K562 (cell line): Measurements from ENCODE around the gene HEATR9. TPM values are rescaled to one million over a fixed set of nuclear protein-coding genes. Genes with fewer than 3 reads are reported as not detected.

ENCODE experiments used
- ATAC-seq: fragments of 200-7000 bp; cut with Tn5 transposase; 3 replicates; pipeline ENCODE4 v1.9.1; 2020; ENCODE audit warnings: moderate library complexity
- BruUV-seq: library from RNA; stranded (reverse); fragments of 400-500 nt; replicated peaks from 2 replicates; lab custom pipeline; 2021; lab: Mats Ljungman, UMichigan
- CTCF ChIA-PET: fragments of 300-600 bp; formaldehyde crosslinking; extraction: SDS; loops from one replicate; lab custom pipeline; 2021; ENCODE audit warnings: low intra/inter-chr PET ratio; lab: Yijun Ruan, JAX
- POLR2A ChIA-PET: fragments of 300-600, 350-650 bp; sonication (Branson Sonifier 250); formaldehyde crosslinking; extraction: SDS; loops from one replicate; lab custom pipeline; 2021; ENCODE audit warnings: antibody characterized with exemption, inconsistent platforms; lab: Yijun Ruan, JAX
- DNase-seq, 4 experiments: peaks; one replicate each; pipeline versions ENCODE4 v3.0.0 to v3.0.0-alpha.2; 2011 to 2018; ENCODE audit warnings: low spot score in 3 of 4, mixed read lengths in 3 of 4; ENCODE audit errors: extremely low read depth in 1 of 4
- FAIRE-seq: peaks from 2 replicates; lab custom pipeline; 2011; peaks lifted over from hg19 to GRCh38; lab: Jason Lieb, UNC
- H2AFZ ChIP-seq: 2 replicates; pipeline ENCODE4 v1.6.0; 2011; ENCODE audit warnings: low read depth, low read length, control low read depth, inconsistent platforms
- H3K27ac ChIP-seq: fragments of 200-600 bp; 3 replicates; pipeline ENCODE4 v1.8.0; 2011; ENCODE audit warnings: low read depth, mild to moderate bottlenecking, control low read depth, inconsistent platforms, low read length, moderate library complexity, mixed read lengths; ENCODE audit errors: extremely low read depth
- H3K27me3 ChIP-seq, 2 experiments: fragments of 300-600 bp in 1 of 2; 2 replicates in 1 of 2; 3 replicates in 1 of 2; pipeline versions ENCODE4 v1.6.0 to v1.8.0; 2011; ENCODE audit warnings: inconsistent platforms in 2 of 2, low read length in 2 of 2, mild to moderate bottlenecking in 1 of 2, mixed read lengths in 1 of 2, moderate library complexity in 1 of 2; ENCODE audit not compliant: control insufficient read depth in 2 of 2, insufficient read depth in 2 of 2
- H3K36me3 ChIP-seq: fragments of 300-600 bp; 3 replicates; pipeline ENCODE4 v1.8.0; 2011; ENCODE audit warnings: mild to moderate bottlenecking, low read length, inconsistent platforms; ENCODE audit not compliant: control insufficient read depth, insufficient read depth
- H3K4me1 ChIP-seq, 2 experiments: fragments of 200-600 bp in 1 of 2; replicated peaks in 1 of 2; 2 replicates in 1 of 2; 3 replicates in 1 of 2; pipeline versions ENCODE4 v1.5.1 to v1.8.0; 2011; ENCODE audit warnings: inconsistent platforms in 2 of 2, low read length in 2 of 2, mild to moderate bottlenecking in 1 of 2, mixed read lengths in 1 of 2, moderate library complexity in 1 of 2; ENCODE audit not compliant: control insufficient read depth in 2 of 2, insufficient read depth in 2 of 2
- H3K4me2 ChIP-seq: 2 replicates; pipeline ENCODE4 v1.6.1; 2011; ENCODE audit warnings: low read length, control low read depth, inconsistent platforms, mixed read lengths; ENCODE audit not compliant: insufficient read depth
- H3K4me3 ChIP-seq: fragments of 200-600 bp; sonication (generic), shearing (Covaris generic); 2 replicates; pipeline ENCODE4 v1.5.1; 2016; ENCODE audit warnings: control low read depth, inconsistent platforms
- H3K79me2 ChIP-seq: fragments of 200-600 bp; 3 replicates; pipeline ENCODE4 v1.8.0; 2011; ENCODE audit warnings: low read length, inconsistent platforms; ENCODE audit not compliant: control insufficient read depth, insufficient read depth
- H3K9ac ChIP-seq, 2 experiments: 2 replicates each; pipeline versions ENCODE4 v1.6.0 to v1.6.1; 2011; ENCODE audit warnings: low read depth in 2 of 2, low read length in 2 of 2, control low read depth in 1 of 2, inconsistent platforms in 1 of 2, mild to moderate bottlenecking in 1 of 2, mixed read lengths in 1 of 2; ENCODE audit not compliant: insufficient read depth in 1 of 2
- H3K9me1 ChIP-seq: one replicate; pipeline ENCODE4 v1.6.0; 2011; ENCODE audit warnings: inconsistent platforms, mild to moderate bottlenecking, low read length, moderate library complexity; ENCODE audit not compliant: control insufficient read depth, insufficient read depth
- H3K9me3 ChIP-seq: replicated peaks from 2 replicates; pipeline ENCODE4 v1.5.1; 2011; ENCODE audit warnings: low read depth, low read length, inconsistent platforms; ENCODE audit not compliant: control insufficient read depth, insufficient read depth
- H4K20me1 ChIP-seq: replicated peaks from 2 replicates; pipeline ENCODE4 v1.6.1; 2011; ENCODE audit warnings: low read length, inconsistent platforms, mixed read lengths; ENCODE audit not compliant: control insufficient read depth, insufficient read depth
- C11orf30 ChIP-seq: fragments of 450-650 bp; IDR thresholded peaks from 2 replicates; pipeline ENCODE4 v1.6.1; 2016; ENCODE audit warnings: low read depth, mild to moderate bottlenecking
- FOSL1 ChIP-seq: fragments of 200-800 bp; sonication (Bioruptor generic); conservative IDR thresholded peaks from 2 replicates; pipeline ENCODE4 v1.6.1; 2016; ENCODE audit warnings: missing genetic modification characterization, missing compliant biosample characterization
- KAT2B ChIP-seq: IDR thresholded peaks from one replicate; pipeline ENCODE4 v1.6.1; 2012; ENCODE audit warnings: low read depth, mild to moderate bottlenecking, control low read depth, inconsistent platforms, low read length, moderate library complexity
- MAFF ChIP-seq: IDR thresholded peaks from 2 replicates; pipeline ENCODE4 v1.6.1; 2012; ENCODE audit warnings: low read length, improper control_type of control experiment
- NFE2 ChIP-seq: IDR thresholded peaks from 2 replicates; pipeline ENCODE4 v1.6.1; 2014; ENCODE audit warnings: antibody characterized with exemption, low read depth
- NFYB ChIP-seq: IDR thresholded peaks from 2 replicates; pipeline ENCODE4 v1.6.1; 2011; ENCODE audit warnings: mild to moderate bottlenecking, moderate library complexity; ENCODE audit not compliant: insufficient read length; ENCODE audit errors: extremely low read depth
- RFX1 ChIP-seq: fragments of 450-650 bp; IDR thresholded peaks from 2 replicates; pipeline ENCODE4 v1.6.1; 2016; ENCODE audit warnings: mild to moderate bottlenecking, moderate library complexity
- TEAD1 ChIP-seq, 2 experiments: fragments of 450-650 bp in 1 of 2; sonication (generic) in 1 of 2; formaldehyde crosslinking; IDR thresholded peaks; 2 replicates each; pipeline versions ENCODE4 v1.4.0 to v1.8.0; 2020 to 2022; ENCODE audit warnings: mild to moderate bottlenecking in 2 of 2, missing genetic modification reagents in 1 of 2
- ZNF274 ChIP-seq: IDR thresholded peaks from 2 replicates; pipeline ENCODE4 v1.6.1; 2011; ENCODE audit warnings: low read depth, mild to moderate bottlenecking, low read length, moderate library complexity, borderline replicate concordance
- WGBS: fragments of 100-300 bp; shearing (Covaris generic); methylation state at CpG from one replicate; pipeline ENCODE4 v1.1.6; 2016; ENCODE audit warnings: low coverage, mixed read lengths; ENCODE audit not compliant: insufficient coverage; ENCODE audit errors: missing lambda C conversion rate; 5-methylcytosine and 5-hydroxymethylcytosine counted together
- in situ Hi-C: fragments of 300-500 bp; cut with MboI; formaldehyde crosslinking; loops from 4 replicates; pipeline ENCODE4 v1.15.0; 2018; ENCODE audit warnings: inconsistent platforms, mixed read lengths
- intact Hi-C: fragments of 100-400 bp; cut with micrococcal nuclease; formaldehyde crosslinking; loops from 2 replicates; pipeline ENCODE4 v1.14.2; 2022
- polyA plus RNA-seq, 8 experiments: library from polyadenylated mRNA; depleted of rRNA in 4 of 8; stranded (reverse) in 5 of 8; unstranded in 3 of 8; fragments of >200 nt; fragmentation: Nextera tagmentation in 2 of 8; fragmentation: Illumina TruSeq in 1 of 8; extraction: Ambion mirVana in 2 of 8; extraction: Trizol in 1 of 8; gene quantifications; 2 replicates each; pipeline versions ENCODE4 v1.2.1 to v1.2.3, GENCODE V29; 2011 to 2014; ENCODE audit warnings: inconsistent platforms in 1 of 8, missing spikeins in 1 of 8
- total RNA-seq, 7 experiments: library from RNA; depleted of rRNA in 6 of 7; stranded (reverse); fragments of >200 nt in 6 of 7; fragmentation: Illumina TruSeq in 2 of 7; extraction: Trizol in 2 of 7; gene quantifications; 2 replicates each; pipeline versions ENCODE4 v1.2.1 to v1.2.3, GENCODE V29; 2011 to 2021; ENCODE audit warnings: low replicate concordance in 1 of 7
- TF ChIP-seq, protein P1 (sequence below): fragments of 250-450 bp; sonication (Bioruptor Pico); IDR thresholded peaks from 2 replicates; pipeline ENCODE4 v1.8.0; 2021; ENCODE audit warnings: moderate library complexity, mild to moderate bottlenecking, inconsistent platforms

HEATR9 gene
- total and polyA plus RNA-seq, 9 of the 15 experiments (the other 6 are each of a cell fraction or from before 2014, with no cell fraction given), result not detected

- FAIRE-seq (no peak), ATAC-seq (no peak), DNase-seq (no peak)
- Histone ChIP-seq H2AFZ (peak overlapping the region; percentile 27; the same call in 1 of the 2 replicates), H3K4me1 (peaks cover under 1 to 10% of the 10 kb centered on the region in 2 experiments; a peak in 4 of 5 replicates), H3K4me3 (no peak overlapping the region), H3K79me2 (no peaks in the 10 kb centered on the region), H3K9me1 (no peaks in the 10 kb centered on the region), H3K27ac (no peak overlapping the region), H4K20me1 (no peaks in the 10 kb centered on the region), H3K9me3 (no peaks in the 10 kb centered on the region), H3K36me3 (no peaks in the 10 kb centered on the region), H3K9ac (no peak overlapping the region), H3K27me3 (no peaks in the 10 kb centered on the region), H3K4me2 (no peak overlapping the region)
- in situ Hi-C loops, result no loop called here
- intact Hi-C loops, result no loop called here
- BruUV-seq, result no TSS peak
- WGBS, result 48% methylated on average over 5 of the region's 5 CpGs
- POLR2A ChIA-PET, result interaction anchor here (1.1 to 2.4 kb wide), 2 partner anchors 9 to 25 kb away, joined by 4 to 7 read pairs; no protein-coding TSS in a partner anchor
- CTCF ChIA-PET, result no interaction called here
- TF ChIP-seq, protein P1, sequence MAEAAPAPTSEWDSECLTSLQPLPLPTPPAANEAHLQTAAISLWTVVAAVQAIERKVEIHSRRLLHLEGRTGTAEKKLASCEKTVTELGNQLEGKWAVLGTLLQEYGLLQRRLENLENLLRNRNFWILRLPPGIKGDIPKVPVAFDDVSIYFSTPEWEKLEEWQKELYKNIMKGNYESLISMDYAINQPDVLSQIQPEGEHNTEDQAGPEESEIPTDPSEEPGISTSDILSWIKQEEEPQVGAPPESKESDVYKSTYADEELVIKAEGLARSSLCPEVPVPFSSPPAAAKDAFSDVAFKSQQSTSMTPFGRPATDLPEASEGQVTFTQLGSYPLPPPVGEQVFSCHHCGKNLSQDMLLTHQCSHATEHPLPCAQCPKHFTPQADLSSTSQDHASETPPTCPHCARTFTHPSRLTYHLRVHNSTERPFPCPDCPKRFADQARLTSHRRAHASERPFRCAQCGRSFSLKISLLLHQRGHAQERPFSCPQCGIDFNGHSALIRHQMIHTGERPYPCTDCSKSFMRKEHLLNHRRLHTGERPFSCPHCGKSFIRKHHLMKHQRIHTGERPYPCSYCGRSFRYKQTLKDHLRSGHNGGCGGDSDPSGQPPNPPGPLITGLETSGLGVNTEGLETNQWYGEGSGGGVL (CRISPR knock-in tag), result no peak
- TF ChIP-seq ZNF274, result no peak
- TF ChIP-seq FOSL1 (tag), result no peak
- peak; percentile 60; the same call in 1 of the 2 replicates for TF ChIP-seq RFX1
- TF ChIP-seq MAFF, result no peak
- no peak for TF ChIP-seq NFYB
- TF ChIP-seq TEAD1 (CRISPR knock-in tag; IDR thresholded peaks at IDR 0.05), result no peak
- TF ChIP-seq C11orf30, result no peak
- no peak for TF ChIP-seq KAT2B
- TF ChIP-seq NFE2, result 0 out of 2 replicates have a peak, but pooled peaks have one; percentile 10
Observed at GRCh38 chr17:35906191-35906925, 37.7 kb upstream of the HEATR9 start.
